Keratinocyte (primary cell): Measurements from ENCODE around the gene PLEKHD1.

Experiments
- EZH2 ChIP-seq: IDR thresholded peaks from one replicate; pipeline ENCODE4 v1.6.1; 2012; ENCODE audit warnings: inconsistent platforms, mild to moderate bottlenecking, low read length, moderate library complexity
- TF ChIP-seq, protein P1 (sequence below), 3 experiments: IDR thresholded peaks in 1 of 3; conservative IDR thresholded peaks in 1 of 3; optimal IDR thresholded peaks in 1 of 3; 2 replicates in 2 of 3; 3 replicates in 1 of 3; pipeline versions ENCODE3 to v1.5.1; 2011; ENCODE audit warnings: low read length in 3 of 3, mild to moderate bottlenecking in 3 of 3, moderate library complexity in 2 of 3, control low read depth in 1 of 3, inconsistent platforms in 1 of 3; ENCODE audit not compliant: insufficient read depth in 2 of 3; ENCODE audit errors: extremely low read depth in 1 of 3

DNA sequence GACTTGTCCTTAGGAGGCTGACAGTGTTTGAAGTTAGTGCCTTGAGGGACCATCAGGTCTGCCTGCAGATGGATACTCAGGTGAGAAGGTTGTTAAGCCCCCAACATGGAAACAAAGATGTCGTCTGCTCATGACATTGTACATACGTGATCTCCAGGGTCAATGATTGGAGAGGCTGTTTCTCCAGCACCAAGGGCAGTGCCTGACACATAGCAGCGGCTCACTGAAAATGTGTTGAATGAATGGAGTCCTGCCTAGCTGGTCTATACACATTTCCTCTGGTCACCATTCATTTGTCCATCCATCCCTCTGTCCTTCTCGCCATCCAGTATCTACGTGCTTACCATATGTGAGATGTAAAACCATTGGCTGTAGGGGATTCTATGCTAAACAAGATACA is 83.0 kb downstream of the PLEKHD1 start:
- peak; percentile 37 for TF ChIP-seq EZH2
- TF ChIP-seq, protein P1, sequence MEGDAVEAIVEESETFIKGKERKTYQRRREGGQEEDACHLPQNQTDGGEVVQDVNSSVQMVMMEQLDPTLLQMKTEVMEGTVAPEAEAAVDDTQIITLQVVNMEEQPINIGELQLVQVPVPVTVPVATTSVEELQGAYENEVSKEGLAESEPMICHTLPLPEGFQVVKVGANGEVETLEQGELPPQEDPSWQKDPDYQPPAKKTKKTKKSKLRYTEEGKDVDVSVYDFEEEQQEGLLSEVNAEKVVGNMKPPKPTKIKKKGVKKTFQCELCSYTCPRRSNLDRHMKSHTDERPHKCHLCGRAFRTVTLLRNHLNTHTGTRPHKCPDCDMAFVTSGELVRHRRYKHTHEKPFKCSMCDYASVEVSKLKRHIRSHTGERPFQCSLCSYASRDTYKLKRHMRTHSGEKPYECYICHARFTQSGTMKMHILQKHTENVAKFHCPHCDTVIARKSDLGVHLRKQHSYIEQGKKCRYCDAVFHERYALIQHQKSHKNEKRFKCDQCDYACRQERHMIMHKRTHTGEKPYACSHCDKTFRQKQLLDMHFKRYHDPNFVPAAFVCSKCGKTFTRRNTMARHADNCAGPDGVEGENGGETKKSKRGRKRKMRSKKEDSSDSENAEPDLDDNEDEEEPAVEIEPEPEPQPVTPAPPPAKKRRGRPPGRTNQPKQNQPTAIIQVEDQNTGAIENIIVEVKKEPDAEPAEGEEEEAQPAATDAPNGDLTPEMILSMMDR (optimal IDR thresholded peaks at IDR 0.05 in 1 of 3, IDR thresholded peaks at IDR 0.05 in 1 of 3, conservative IDR thresholded peaks at IDR 0.05 in 1 of 3; ENCODE audit: extremely low read depth in 1 of 3, insufficient read depth in 2 of 3, low read length in 3 of 3), result no peak
